HPDE6-E6E7 (cell line): ENCODE results near the gene RIPPLY3.
"Not testable (repeated sequence)": the region's sequence is repeated elsewhere in the genome, so short reads cannot be mapped to it uniquely, and the experiment has no call there.

Experiments used
- DNase-seq: peaks from one replicate; pipeline ENCODE4 v3.0.0; 2011; ENCODE audit warnings: missing footprints; ENCODE audit errors: extremely low spot score

Gene RIPPLY3

GRCh38 chr21:36981049-36981391, 25.5 kb upstream of the RIPPLY3 start:
- no peak for DNase-seq

GRCh38 chr21:36981977-36982700, 24.4 kb upstream of the RIPPLY3 start:
- DNase-seq = no peak

- DNase-seq = no peak
Observed at GRCh38 chr21:36985751-36986594, 20.5 kb upstream of the RIPPLY3 start.

- DNase-seq = no peak
Observed at GRCh38 chr21:36987845-36988244, 18.7 kb upstream of the RIPPLY3 start.

GRCh38 chr21:36988536-36988935, 18.0 kb upstream of the RIPPLY3 start:
- DNase-seq = no peak

GRCh38 chr21:36989199-36989698, 17.3 kb upstream of the RIPPLY3 start:
- DNase-seq = not testable (repeated sequence)

- DNase-seq = peak; percentile 98
Observed at GRCh38 chr21:36989699-36990507, 16.6 kb upstream of the RIPPLY3 start.

- DNase-seq = no peak
Observed at GRCh38 chr21:36990508-36991205, 15.8 kb upstream of the RIPPLY3 start.

- DNase-seq = no peak
Observed at GRCh38 chr21:36992671-36993070, 13.8 kb upstream of the RIPPLY3 start.

GRCh38 chr21:36994501-36995158, 11.9 kb upstream of the RIPPLY3 start:
- DNase-seq = no peak

GRCh38 chr21:36995285-36995684, 11.2 kb upstream of the RIPPLY3 start:
- not testable (repeated sequence) for DNase-seq

GRCh38 chr21:36999131-36999898, 7.2 kb upstream of the RIPPLY3 start:
- DNase-seq = no peak

- no peak for DNase-seq
Observed at GRCh38 chr21:37000381-37000780, 6.1 kb upstream of the RIPPLY3 start.

- no peak for DNase-seq
Observed at GRCh38 chr21:37001441-37001840, 5.1 kb upstream of the RIPPLY3 start.

- not testable (repeated sequence) for DNase-seq
Observed at GRCh38 chr21:37002851-37003250, 3.7 kb upstream of the RIPPLY3 start.

- not testable (repeated sequence) for DNase-seq
Observed at GRCh38 chr21:37003917-37004316, 2.6 kb upstream of the RIPPLY3 start.

GRCh38 chr21:37005548-37006485, 685 bp upstream of the RIPPLY3 start:
- no peak for DNase-seq

- no peak for DNase-seq
Observed at GRCh38 chr21:37008724-37009123, 2.2 kb downstream of the RIPPLY3 start.

- DNase-seq = peak; percentile 78
Observed at GRCh38 chr21:37009740-37010341, 3.3 kb downstream of the RIPPLY3 start.
